Measurements from ENCODE around the gene OTC. TPM values are rescaled to one million over a fixed set of nuclear protein-coding genes. Genes with fewer than 3 reads are reported as not detected.

Gene OTC
- total RNA-seq, 2 donors from 2014 or later, result 0.32 to 0.58 TPM

DNA sequence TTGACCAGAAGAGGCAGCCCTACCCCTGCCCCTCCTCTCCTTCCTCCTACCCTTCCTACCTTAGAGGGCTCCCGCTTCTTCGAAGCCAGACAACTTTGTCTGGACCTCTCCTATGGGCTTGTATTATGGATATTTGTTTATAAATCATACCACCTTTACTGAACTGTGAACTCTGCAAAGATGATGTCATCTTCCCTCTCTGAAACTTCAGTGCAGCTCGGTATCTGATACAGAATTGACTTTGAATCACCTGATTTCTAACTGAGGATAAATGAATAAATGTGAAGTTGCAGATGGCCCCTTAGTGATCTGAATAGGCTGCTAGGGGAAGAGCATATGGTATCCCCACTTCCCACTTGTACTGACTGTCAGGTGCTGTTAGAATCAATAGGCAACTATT, 1.1 kb upstream of the OTC start:
- DNase-seq (no peak), ATAC-seq (no peak)
- intact Hi-C loops (cut with DNase I), result no loop called here

DNA sequence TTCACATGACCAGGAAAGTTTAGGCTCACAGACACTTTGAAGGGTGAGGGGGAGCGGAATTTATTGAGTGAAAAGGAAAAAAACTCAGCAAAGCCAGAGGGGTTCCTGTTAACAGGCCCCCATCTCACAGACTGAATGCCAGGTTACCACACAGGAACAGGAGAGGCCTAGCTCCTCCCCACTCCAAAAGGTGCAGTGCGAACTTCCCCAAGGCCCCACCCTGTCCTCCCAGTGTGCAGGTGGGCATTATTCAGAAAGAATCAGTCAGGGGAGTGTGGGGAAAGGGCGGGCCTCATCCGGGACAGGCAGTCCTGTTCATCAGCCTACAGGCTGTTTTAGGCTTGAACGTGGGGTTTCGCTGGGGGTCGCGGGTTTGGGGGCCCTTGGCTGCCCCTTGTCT, 4.0 kb downstream of the OTC start:
- DNase-seq (no peak), ATAC-seq (no peak)
- intact Hi-C loops (cut with DNase I), result no loop called here

DNA sequence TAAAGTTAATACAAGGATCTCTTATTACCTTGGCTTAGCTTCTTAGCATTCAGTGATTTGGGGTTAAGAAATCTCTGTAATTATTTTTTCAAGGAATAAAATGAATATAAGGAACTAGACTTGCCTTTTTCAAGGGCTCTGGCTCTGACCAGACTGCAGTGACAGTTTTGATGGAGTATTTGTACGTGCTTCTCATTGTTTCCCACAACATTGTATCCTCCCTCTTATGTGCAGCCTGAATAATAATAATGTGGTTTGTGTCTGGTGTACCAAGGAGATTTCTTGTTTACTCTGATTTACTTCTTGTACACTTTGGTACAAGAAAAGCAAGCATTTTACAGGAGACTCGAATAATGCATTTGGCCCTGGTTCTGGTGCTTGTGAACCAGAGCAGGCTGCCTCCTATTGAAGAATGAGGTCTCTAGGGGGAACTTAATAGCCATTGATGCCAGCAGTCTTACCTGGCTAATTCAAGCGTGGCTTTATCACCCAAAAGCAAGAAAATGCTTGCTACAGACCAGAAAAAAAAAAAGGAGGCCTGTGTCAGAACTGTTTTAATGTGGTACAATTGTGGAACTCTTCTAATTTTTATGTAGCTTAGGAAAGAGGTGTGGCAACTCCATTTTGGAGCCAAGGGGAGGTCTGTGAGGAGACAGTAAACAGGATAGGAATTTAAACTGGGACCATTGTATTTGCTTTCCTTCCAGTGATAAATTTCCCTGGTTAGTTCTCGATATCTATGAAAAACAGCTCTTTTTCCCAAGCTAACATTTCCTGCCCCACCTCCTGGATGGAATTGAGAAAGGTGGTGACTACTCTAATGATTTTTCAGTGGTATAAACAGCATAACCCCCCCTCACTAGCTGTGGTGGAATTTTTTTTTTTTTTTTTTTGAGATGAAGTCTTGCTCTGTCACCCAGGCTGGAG, 5.6 kb downstream of the OTC start:
- no peak for DNase-seq
- intact Hi-C loops (cut with DNase I), result no loop called here
- ATAC-seq, result peak in 1 of 2 donors; percentile 35

DNA sequence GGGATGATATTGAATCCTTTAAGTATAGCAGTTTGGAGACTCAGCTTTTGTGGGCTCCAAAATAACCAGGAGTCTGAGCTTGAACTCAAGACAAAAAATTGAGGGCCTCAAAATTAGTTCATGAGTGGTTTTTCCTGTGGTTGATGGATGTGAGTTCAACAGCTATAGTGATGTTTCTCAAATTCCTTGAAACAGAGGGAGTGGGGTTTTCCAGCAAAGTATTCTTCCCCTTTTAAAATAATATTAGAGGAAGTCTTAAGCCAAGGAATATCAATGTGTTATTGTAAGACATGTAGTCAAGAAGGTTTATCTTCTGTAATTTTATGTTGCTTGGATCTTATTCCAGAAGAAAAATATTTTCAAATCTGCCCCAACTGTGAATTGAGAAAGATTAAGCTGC, 10.6 kb downstream of the OTC start:
- intact Hi-C loops (cut with DNase I), result no loop called here
- no peak for ATAC-seq
- no peak for DNase-seq

DNA sequence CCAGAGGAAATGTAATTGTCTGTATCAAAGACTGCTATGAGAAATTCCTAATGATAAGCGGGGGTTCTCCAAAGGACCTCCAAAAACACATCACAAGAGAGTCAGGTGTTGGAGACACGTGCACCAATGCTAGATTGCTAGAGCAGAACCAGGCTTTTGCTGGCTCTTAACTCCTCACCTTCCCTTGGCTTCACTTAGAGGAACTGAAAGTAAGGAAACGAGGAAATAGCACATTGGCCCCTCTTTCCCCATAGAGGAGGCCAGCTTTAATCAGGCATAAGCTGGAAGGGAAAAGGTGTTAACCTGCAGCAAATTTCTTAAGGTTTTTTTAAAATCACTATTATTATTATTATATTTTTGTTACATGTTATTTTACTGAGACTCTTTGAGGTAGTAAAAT, 13.6 kb downstream of the OTC start:
- intact Hi-C loops (cut with DNase I), result no loop called here
- DNase-seq (no peak), ATAC-seq (no peak)

DNA sequence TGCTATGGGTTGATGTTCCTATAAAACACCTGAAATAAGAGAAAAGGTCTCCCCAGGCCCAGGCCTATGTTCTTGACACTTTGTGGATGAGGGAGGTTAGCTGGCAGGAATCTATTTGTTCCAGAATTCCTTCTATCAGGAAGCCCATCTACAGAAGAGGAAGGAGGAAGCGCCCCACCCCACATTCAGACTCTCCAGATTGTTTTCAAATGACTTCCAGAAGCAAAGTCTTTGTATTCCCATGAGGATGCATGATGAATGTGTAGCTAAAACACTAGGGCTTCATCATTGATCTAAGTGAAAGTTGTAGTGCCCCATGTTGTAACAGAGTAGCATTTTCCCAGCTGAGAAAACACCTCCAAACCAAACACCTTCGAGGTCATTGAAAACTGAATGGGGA, 16.4 kb downstream of the OTC start:
- DNase-seq (no peak), ATAC-seq (no peak)
- intact Hi-C loops (cut with DNase I), result no loop called here

DNA sequence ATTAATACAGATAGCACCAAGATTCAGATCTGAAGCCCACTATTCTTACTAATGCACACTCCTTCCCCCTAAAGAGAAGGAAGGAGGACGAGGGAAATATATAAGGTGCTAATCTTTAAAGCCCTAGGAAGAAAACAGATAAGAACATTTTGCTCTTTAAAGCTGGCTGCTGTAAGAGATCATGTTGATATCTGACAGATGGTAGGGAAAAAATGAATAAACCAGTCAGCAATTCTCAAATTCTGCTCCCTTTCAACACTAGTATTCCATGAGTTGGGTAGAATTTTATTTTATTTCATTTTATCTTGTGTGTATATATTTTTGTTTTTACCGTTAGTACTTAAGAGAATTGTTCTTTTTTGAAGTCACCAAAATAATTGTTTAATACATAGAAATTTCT, 19.2 kb downstream of the OTC start:
- ATAC-seq (no peak), DNase-seq (no peak)
- intact Hi-C loops (cut with DNase I), result no loop called here

DNA sequence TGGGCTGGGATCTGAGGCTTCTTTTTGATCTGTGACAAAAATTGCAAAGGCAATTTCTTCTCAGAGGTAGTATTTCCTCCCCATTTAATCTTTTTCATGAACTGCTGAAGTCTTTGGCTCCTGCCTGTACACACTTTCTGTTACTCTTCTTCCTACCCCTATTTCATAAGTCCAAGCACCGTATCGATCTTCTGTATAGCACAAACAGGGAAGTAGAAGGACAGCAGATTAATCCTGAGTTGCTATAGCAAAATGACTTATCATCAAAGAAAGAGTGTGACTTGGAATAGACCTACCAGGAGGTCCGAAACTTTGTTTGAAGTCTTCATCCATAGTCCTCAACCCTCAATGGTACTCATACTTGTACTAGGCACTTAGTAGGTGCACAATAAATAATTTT, 22.0 kb downstream of the OTC start:
- intact Hi-C loops (cut with DNase I), result no loop called here
- ATAC-seq (no peak), DNase-seq (no peak)

DNA sequence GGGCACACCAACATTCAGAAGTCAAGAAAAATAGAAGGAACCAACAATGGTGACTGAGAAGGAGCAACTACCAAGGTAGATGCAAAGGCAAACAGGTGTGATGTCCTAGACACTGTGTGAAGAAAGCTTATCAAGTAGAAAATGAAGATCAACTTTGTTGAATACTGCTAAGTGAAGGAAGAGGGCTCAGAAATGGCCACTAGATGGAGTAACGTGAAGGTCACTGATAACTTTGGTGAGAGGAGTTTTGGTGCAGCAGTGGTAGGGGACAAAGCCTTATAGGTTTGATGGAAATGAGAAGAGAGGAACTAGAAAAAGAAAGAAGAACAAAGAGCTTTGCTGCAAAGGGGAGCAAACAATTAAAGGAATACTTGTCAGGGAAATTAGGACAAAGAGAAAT, 23.5 kb downstream of the OTC start:
- no peak for ATAC-seq
- no peak for DNase-seq
- intact Hi-C loops (cut with DNase I), result no loop called here

DNA sequence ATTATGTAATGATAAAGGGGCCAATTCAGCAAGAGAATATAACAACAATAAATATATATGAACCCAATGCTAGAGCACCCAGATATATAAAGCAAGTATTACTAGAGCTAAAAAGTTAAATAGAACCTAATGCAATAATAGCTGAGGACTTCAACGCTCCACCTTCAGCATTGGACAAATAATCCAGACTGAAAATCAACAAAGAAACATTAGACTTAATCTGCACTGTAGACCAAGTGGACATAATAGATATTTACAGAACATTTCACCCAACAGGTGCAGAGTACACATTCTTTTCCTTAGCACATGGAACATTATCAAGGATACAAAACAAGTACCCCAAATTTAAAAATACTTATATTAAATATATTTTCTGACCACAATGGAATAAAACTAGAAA, 24.3 kb downstream of the OTC start:
- intact Hi-C loops (cut with DNase I), result no loop called here
- ATAC-seq (no peak), DNase-seq (no peak)

DNA sequence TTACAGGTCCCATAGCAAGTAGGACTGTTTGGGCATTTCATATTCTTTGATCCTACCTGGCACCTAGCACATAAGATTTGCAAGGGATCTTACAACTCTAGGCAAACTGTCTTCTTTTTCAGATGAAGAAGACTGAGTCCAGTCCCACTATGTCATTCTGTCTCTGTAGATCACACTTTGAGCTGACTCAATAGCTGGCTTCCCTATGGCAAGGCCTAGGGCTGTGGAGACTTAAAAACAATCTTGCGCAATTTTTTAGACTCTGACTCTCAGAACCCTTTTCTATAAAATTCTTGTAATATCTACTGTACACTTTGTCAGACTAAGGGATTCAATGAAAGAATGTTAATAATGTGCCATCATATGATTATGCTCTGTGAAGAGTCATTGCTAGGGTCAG, 26.7 kb downstream of the OTC start:
- ATAC-seq (no peak), DNase-seq (no peak)

DNA sequence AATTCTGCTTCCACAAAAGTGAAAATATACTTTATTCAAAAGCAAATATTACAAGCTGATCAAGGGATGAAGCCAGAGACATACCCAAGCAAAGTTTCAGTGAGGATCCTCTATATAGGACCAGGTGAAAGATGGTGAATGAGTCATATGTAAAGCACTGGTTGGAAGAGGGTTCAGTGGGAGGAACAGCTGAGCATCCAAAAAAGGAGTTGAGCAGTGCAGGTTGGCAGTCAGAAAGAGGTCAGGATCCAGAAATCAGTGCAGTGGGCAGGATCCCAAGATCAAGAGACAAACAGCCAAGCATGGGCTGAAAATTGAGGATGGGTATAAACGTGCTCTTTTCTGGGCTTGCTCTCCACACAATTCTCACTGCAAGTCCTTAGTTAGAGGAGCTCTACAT, 30.3 kb downstream of the OTC start:
- DNase-seq, result no peak
- intact Hi-C loops (cut with DNase I), result no loop called here

More for the DNA sequence above, 26.7 kb downstream of the OTC start:
- intact Hi-C loops (cut with DNase I), result no loop called here

DNA sequence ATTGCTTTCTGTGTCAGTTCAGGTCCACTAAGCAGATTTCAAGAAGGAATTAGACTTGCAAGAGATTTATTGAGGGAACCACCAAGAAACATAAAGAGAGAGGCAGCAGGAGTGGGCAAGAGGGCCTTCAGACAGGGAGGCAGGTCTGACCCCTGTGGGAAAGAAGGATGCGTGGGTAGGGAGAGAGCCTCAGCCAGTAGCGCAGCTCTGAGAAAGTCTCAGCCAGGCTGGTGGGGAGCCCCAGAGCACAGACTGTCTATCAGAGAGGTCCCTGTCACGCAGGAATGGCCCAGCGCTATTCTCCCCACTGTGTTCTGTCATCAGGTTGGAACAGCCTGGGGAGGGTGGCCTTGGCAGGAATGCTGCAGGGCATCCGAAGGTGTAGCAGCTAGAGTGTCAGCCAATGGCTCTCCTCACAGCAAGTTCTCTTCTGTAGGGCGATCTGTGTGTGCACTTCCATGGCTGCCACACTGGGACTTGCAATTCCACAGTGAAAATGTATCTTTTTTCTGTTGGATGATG, 48.0 kb downstream of the OTC start:
- DNase-seq (no peak), ATAC-seq (no peak)
- intact Hi-C loops (cut with DNase I), result no loop called here

More for the DNA sequence above, 30.3 kb downstream of the OTC start:
- peak in 1 of 2 donors; percentile 65 for ATAC-seq

DNA sequence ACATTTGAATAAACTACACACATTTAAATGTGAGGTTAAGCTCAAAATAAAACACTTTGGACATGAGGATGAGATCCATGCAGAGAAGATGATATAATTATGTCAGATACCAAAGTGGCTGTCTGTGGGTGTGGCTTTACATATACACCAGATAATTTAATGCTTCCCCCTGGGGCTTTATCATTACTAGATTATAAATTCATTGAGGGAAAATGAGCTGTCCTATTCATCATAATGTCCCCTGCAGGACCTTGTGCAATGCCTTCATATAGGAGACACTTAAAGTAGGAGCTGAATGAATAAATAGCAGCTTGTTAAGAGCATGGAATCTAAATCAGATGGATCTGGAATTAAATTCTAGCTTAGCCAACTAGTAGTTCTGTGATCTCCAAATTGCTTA, 49.7 kb downstream of the OTC start:
- no peak for ATAC-seq
- intact Hi-C loops (cut with DNase I), result no loop called here
- no peak for DNase-seq

DNA sequence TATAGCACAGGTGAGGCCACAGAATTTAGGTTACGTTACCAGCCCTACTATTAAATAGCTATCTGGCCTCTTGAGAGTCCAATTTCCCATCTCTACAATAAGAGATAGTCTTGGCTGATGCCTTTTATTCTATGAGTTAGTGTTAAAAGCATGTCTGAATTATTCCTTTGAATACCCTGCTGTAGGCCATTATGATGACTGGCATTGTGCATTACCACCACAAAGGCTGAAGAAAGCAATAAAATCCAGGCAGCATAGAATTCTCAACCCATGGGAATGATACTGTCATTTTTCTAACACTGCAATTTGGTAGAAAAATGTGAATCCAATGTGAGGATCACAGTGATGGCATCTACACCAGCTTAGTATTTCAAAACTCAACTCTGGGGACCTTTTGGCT, 51.4 kb downstream of the OTC start:
- intact Hi-C loops (cut with DNase I), result no loop called here
- no peak for ATAC-seq
- DNase-seq, result no peak

DNA sequence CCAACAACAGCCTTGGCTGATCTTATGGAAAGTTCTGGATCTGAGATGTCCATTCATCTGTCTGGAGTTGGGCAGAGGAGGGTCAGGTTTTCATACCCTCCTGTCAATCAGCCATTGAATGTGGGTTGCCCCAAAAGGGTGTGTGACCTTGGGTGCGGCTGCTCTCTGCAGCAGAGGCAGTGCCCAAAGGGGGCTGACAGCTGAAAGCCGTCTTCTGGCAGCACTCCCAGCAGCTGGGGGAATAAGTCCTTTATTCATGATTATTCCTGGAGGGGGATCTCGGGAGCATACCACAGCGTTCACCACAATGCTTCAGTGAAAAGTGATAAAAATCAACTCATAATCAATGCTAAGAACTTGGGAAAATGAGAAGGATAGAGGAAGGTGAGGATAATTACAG, 54.7 kb downstream of the OTC start:
- intact Hi-C loops (cut with DNase I), result no loop called here
- DNase-seq (no peak), ATAC-seq (no peak)

DNA sequence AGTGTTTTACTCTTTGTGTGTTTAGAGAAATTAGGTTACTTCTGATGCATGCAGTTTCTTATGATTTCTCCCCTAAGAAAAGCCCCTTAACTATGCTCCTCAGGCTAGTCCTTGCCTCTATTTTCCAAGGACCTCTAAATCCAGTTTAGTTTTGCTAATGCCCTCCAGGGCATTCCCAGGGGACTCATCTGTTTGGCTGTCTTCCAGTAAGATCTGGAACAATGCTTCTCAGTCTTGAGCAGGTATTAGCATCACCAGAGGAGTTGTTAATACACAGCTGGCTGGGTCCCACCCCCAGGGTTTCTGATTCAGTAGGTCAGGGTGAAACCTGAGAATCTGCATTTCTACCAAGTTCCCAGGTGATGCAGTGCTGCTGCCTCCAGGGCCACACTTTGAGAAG, 56.9 kb downstream of the OTC start:
- intact Hi-C loops (cut with DNase I), result no loop called here
- ATAC-seq (no peak), DNase-seq (no peak)

DNA sequence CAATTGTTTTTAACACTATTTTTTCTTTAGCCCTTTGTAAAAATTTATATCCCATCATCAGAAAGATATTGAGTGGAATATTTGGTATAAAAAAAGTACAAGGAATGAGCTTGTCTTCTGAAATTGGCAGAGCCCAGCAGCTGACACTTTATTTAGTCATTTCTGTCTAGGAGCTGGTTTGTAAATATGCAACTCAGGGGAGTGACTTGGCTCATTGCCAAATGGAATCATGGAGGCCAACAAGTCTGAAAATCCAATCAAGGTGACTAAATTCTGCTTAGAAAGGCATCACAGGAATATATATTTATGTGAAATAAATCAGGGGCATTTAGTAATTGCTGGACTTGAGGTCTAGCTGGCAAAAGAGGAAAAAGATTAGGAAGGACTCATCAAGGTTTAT, 74.4 kb downstream of the OTC start:
- intact Hi-C loops (cut with DNase I), result no loop called here
- ATAC-seq, result no peak

DNA sequence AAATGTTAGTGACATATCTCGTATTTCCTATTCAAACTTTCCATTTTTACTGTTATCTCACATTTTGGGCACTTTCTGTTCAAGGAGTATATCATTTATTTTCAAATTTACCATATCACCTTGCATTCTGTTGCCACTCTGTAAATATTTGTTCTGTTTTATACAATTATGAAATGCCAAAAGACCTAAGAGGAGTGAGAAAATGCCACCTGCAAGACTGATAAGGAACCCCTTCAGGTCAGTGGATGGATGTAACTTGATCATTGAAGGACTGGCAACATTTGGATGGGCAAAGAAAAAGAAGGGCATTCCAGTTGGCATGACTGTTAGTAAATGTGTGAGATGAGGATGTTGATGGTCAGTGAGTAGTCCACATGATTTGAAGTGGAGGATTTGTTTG, 79.1 kb downstream of the OTC start:
- intact Hi-C loops (cut with DNase I), result no loop called here
- DNase-seq (no peak), ATAC-seq (no peak)

More for the DNA sequence above, 74.4 kb downstream of the OTC start:
- DNase-seq, result no peak

DNA sequence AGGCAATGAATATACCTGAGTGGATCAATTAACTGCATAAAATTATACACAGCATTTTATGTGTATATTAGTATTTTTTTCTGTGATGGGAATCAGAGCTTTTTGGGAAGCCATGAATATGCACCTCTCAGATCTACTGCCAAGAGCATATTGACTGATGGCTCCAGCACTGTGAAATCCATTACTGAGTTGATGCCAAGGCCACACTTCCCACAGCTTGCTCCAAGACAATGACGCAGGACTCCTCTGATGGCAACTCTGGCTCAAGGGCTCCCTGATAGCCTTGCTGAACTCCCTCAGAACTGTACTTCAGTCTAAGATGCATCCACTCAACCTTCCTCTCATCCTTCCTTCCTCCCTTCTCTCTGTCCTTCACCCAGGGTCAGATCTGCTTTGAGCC, 82.7 kb downstream of the OTC start:
- DNase-seq, result no peak
- intact Hi-C loops (cut with DNase I), result no loop called here
- no peak for ATAC-seq

DNA sequence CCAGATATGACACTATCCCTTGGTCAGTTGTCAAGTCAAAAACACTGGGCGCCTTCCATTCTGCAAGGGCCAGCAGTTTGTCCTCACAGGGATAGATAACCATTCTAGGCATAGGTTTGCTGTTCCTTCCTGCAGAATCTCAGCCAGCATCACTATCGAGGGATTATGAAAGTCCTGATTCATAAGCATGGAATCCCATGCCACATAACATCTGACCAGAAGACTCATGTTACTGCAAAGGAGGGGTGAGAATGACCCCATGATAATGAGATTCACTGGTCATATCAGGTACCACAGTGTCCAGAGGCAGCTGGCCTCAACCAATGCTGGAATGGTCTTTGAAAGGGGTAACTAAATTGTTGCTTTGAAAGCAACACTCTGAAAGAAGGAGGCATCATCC, 84.7 kb downstream of the OTC start:
- no peak for DNase-seq
- intact Hi-C loops (cut with DNase I), result no loop called here
- ATAC-seq, result no peak

Measured in left cardiac atrium (tissue), 4 donors.